ENCODE results near the gene MYL7.

GRCh38 chr7:44180631-44181030, 39.5 kb upstream of the MYL7 start:
- TF ChIP-seq CTCF (IDR thresholded peaks at IDR 0.05; ENCODE audit: borderline replicate concordance, extremely low read depth, low read length, poor library complexity, severe bottlenecking) = no peak
- TF ChIP-seq EZH2 (IDR thresholded peaks at IDR 0.05; ENCODE audit: borderline replicate concordance, low read depth, low read length, severe bottlenecking) = no peak
